SK-N-SH (cell line): ENCODE results near the gene CERCAM. TPM values are rescaled to one million over a fixed set of nuclear protein-coding genes. Genes with fewer than 3 reads are reported as not detected.

Source experiments
- CTCF ChIA-PET: fragments of 300-600, 350-600 bp; formaldehyde crosslinking; extraction: SDS; loops from one replicate; lab custom pipeline; 2021; lab: Yijun Ruan, JAX
- POLR2A ChIA-PET: fragments of 350-600 bp; sonication (Branson Sonifier 250); formaldehyde crosslinking; extraction: SDS; loops from one replicate; lab custom pipeline; 2020; ENCODE audit warnings: antibody characterized with exemption, inconsistent platforms; lab: Yijun Ruan, JAX
- DNase-seq: peaks from one replicate; pipeline ENCODE4 v3.0.0; 2012
- H2AFZ ChIP-seq: fragments of 200-600 bp; sonication (generic); 2 replicates; pipeline ENCODE4 v1.8.1; 2016; ENCODE audit warnings: antibody characterized with exemption, mild to moderate bottlenecking, low read depth
- H3F3A ChIP-seq: fragments of 200-600 bp; sonication (generic); replicated peaks from 2 replicates; pipeline ENCODE3; 2016; ENCODE audit warnings: antibody characterized with exemption, mild to moderate bottlenecking; ENCODE audit not compliant: insufficient read depth
- H3K27ac ChIP-seq, 2 experiments: fragments of 200-500 bp in 1 of 2; fragments of 200-600 bp in 1 of 2; sonication (Bioruptor generic) in 1 of 2; sonication (generic), shearing (Covaris generic) in 1 of 2; 2 replicates each; pipeline versions ENCODE4 v1.5.1 to v1.6.1; 2014 to 2016; ENCODE audit warnings: low read depth in 2 of 2, inconsistent platforms in 1 of 2, low read length in 1 of 2, mild to moderate bottlenecking in 1 of 2, mixed read lengths in 1 of 2
- H3K27me3 ChIP-seq: fragments of 200-600 bp; sonication (generic), shearing (Covaris generic); 2 replicates; pipeline ENCODE4 v1.6.1; 2016; ENCODE audit warnings: mixed run types; ENCODE audit not compliant: insufficient read depth
- H3K36me3 ChIP-seq, 2 experiments: fragments of 200-500 bp in 1 of 2; fragments of 200-600 bp in 1 of 2; sonication (Bioruptor generic) in 1 of 2; sonication (generic) in 1 of 2; replicated peaks in 1 of 2; 2 replicates each; pipeline versions ENCODE3 to v1.5.1; 2014 to 2016; ENCODE audit warnings: low read length in 1 of 2, mild to moderate bottlenecking in 1 of 2; ENCODE audit not compliant: insufficient read depth in 2 of 2, control insufficient read depth in 1 of 2
- H3K4me1 ChIP-seq, 2 experiments: fragments of 200-500 bp in 1 of 2; fragments of 200-600 bp in 1 of 2; sonication (Bioruptor generic) in 1 of 2; sonication (generic), shearing (Covaris generic) in 1 of 2; 2 replicates each; pipeline versions ENCODE4 v1.5.1 to v1.6.1; 2014 to 2016; ENCODE audit warnings: low read depth in 1 of 2, low read length in 1 of 2, mixed run types in 1 of 2; ENCODE audit not compliant: insufficient read depth in 2 of 2, control insufficient read depth in 1 of 2
- H3K4me2 ChIP-seq: fragments of 200-600 bp; sonication (generic), shearing (Covaris generic); 2 replicates; pipeline ENCODE4 v1.6.1; 2017; ENCODE audit warnings: mixed run types
- H3K4me3 ChIP-seq, 2 experiments: fragments of 200-500 bp in 1 of 2; fragments of 200-600 bp in 1 of 2; sonication (Bioruptor generic) in 1 of 2; sonication (generic), shearing (Covaris generic) in 1 of 2; 2 replicates each; pipeline versions ENCODE4 v1.5.1 to v1.8.1; 2014 to 2016; ENCODE audit warnings: low read depth in 2 of 2, inconsistent platforms in 1 of 2, low read length in 1 of 2, mild to moderate bottlenecking in 1 of 2, mixed read lengths in 1 of 2, moderate library complexity in 1 of 2
- H3K79me2 ChIP-seq: fragments of 200-600 bp; sonication (generic); 2 replicates; pipeline ENCODE4 v1.8.1; 2017; ENCODE audit warnings: mild to moderate bottlenecking; ENCODE audit not compliant: insufficient read depth
- H3K9ac ChIP-seq: fragments of 200-600 bp; sonication (generic); 2 replicates; pipeline ENCODE4 v1.6.1; 2017; ENCODE audit warnings: mixed run types
- H3K9me2 ChIP-seq: fragments of 200-600 bp; sonication (generic); 2 replicates; pipeline ENCODE4 v1.6.1; 2017; ENCODE audit warnings: mixed run types
- H3K9me3 ChIP-seq: fragments of 200-600 bp; sonication (generic); 2 replicates; pipeline ENCODE4 v1.6.1; 2017; ENCODE audit warnings: mixed run types, mild to moderate bottlenecking, moderate library complexity
- H4K20me1 ChIP-seq: fragments of 200-600 bp; sonication (generic); 2 replicates; pipeline ENCODE4 v1.6.1; 2017; ENCODE audit warnings: mild to moderate bottlenecking, mixed run types; ENCODE audit not compliant: insufficient read depth
- ELF1 ChIP-seq: IDR thresholded peaks from 2 replicates; pipeline ENCODE4 v1.4.0; 2012
- FOXJ3 ChIP-seq: sonication (generic); formaldehyde crosslinking; IDR thresholded peaks from 2 replicates; pipeline ENCODE4 v1.5.1; 2020; ENCODE audit warnings: mild to moderate bottlenecking, missing genetic modification reagents
- FOXM1 ChIP-seq: IDR thresholded peaks from 2 replicates; pipeline ENCODE4 v1.4.0; 2012; ENCODE audit warnings: low read depth, mild to moderate bottlenecking
- GABPA ChIP-seq: IDR thresholded peaks from 2 replicates; pipeline ENCODE4 v1.4.0; 2012; ENCODE audit warnings: low read depth, mild to moderate bottlenecking
- GATA2 ChIP-seq: sonication (generic); formaldehyde crosslinking; IDR thresholded peaks from 2 replicates; pipeline ENCODE4 v1.5.0; 2020; ENCODE audit warnings: mild to moderate bottlenecking, missing genetic modification reagents
- MAX ChIP-seq: IDR thresholded peaks from 2 replicates; pipeline ENCODE4 v1.4.0; 2012; ENCODE audit warnings: low read depth
- PBX3 ChIP-seq: IDR thresholded peaks from 2 replicates; pipeline ENCODE4; 2012
- RCOR1 ChIP-seq: fragments of 150-350 bp; IDR thresholded peaks from 2 replicates; pipeline ENCODE4 v1.6.1; 2017; ENCODE audit warnings: antibody characterized with exemption, low read length
- SMC3 ChIP-seq: IDR thresholded peaks from 2 replicates; pipeline ENCODE4 v1.6.1; 2012; ENCODE audit warnings: low read depth, low read length, improper control_type of control experiment
- TAF1 ChIP-seq: IDR thresholded peaks from 2 replicates; pipeline ENCODE4 v1.6.1; 2012; ENCODE audit warnings: low read depth, mild to moderate bottlenecking, low read length, moderate library complexity, borderline replicate concordance
- WGBS: methylation state at CpG from one replicate; pipeline ENCODE4 v1.1.6; 2017; ENCODE audit warnings: low lambda C conversion rate; 5-methylcytosine and 5-hydroxymethylcytosine counted together
- polyA plus RNA-seq, 3 experiments: library from polyadenylated mRNA; depleted of rRNA; stranded (reverse); fragments of >200 nt; gene quantifications; 2 replicates each; pipeline ENCODE4 v1.2.3, GENCODE V29; 2012
- TF ChIP-seq, protein P1 (sequence below): IDR thresholded peaks from 2 replicates; pipeline ENCODE4 v1.4.0; 2012; ENCODE audit warnings: low read depth, borderline replicate concordance
- TF ChIP-seq, protein P2 (sequence below): fragments of 150-350 bp; IDR thresholded peaks from 2 replicates; pipeline ENCODE4 v1.6.1; 2016; ENCODE audit warnings: mild to moderate bottlenecking, low read depth, low read length

CERCAM gene
- polyA plus RNA-seq, 1 of the 3 experiments (the other 2 are of a cell fraction): 131 TPM

GRCh38 chr9:128391956-128392301, 28.7 kb upstream of the CERCAM start (continued):
- TF ChIP-seq, protein P1, sequence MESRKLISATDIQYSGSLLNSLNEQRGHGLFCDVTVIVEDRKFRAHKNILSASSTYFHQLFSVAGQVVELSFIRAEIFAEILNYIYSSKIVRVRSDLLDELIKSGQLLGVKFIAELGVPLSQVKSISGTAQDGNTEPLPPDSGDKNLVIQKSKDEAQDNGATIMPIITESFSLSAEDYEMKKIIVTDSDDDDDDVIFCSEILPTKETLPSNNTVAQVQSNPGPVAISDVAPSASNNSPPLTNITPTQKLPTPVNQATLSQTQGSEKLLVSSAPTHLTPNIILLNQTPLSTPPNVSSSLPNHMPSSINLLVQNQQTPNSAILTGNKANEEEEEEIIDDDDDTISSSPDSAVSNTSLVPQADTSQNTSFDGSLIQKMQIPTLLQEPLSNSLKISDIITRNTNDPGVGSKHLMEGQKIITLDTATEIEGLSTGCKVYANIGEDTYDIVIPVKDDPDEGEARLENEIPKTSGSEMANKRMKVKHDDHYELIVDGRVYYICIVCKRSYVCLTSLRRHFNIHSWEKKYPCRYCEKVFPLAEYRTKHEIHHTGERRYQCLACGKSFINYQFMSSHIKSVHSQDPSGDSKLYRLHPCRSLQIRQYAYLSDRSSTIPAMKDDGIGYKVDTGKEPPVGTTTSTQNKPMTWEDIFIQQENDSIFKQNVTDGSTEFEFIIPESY: no peak
- no peak for TF ChIP-seq FOXJ3 (CRISPR knock-in tag)
- TF ChIP-seq, all 33 proteins: peak for 0

DNA sequence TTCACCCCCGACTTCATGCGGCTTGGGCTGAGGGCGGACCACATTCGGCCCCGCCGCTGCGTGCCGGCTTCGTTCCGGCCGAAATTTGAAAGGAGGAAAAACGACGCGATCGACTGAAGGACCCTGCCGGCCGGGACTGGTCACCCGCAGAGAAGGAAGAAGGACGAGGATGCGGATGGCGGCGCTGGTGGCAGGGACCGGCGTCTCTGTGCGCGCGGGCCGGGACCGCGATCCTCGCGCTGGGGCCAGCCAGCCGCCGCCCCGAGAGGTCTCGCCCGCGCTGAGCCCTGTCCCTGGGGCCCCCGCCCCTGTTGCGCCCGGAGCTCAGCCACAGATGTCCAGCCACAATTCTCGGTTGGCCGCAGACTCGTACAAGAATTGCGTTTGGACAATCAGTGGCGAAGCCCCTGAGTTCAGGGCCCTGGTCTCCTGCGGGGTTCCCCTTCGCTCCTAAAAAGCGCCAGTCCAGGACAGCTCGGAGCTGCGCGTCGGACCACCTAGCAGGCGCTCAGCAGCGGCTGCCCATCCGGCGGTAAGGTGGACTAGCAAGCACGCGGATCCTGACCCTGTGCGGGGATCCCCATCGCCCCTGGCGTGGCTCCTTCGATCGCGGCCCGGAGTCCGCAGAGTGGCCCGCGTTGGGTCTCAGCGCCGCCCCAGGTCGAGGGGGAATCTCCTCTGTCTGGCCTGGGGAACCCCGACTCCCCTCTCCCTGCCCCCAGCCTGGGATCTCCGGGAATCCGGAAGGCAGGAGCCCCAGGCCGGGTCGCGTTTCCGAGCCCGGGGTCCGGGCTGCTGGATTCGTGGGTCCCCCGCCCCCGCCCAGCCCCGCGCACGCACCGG, 28.1 kb upstream of the CERCAM start:
- no peaks in the 10 kb centered on the region for H3K4me1 ChIP-seq
- POLR2A ChIA-PET: no interaction called here
- no peaks in the 10 kb centered on the region for H3K79me2 ChIP-seq
- H3K9me2 ChIP-seq: no peaks in the 10 kb centered on the region
- no peak overlapping the region for H3K27ac ChIP-seq
- no peaks in the 10 kb centered on the region; the same call in 1 of the 2 replicates for H3K27me3 ChIP-seq
- H3K9me3 ChIP-seq: no peaks in the 10 kb centered on the region
- H3F3A ChIP-seq: peaks cover 3% of the 10 kb centered on the region
- H3K4me3 ChIP-seq: no peak overlapping the region
- peaks cover 5 to 50% of the 10 kb centered on the region in 2 experiments for H3K36me3 ChIP-seq
- DNase-seq: peak; percentile 35
- H2AFZ ChIP-seq: no peak overlapping the region
- WGBS: 97% methylated on average over 68 of the region's 88 CpGs
- no peaks in the 10 kb centered on the region for H4K20me1 ChIP-seq
- no peak overlapping the region for H3K9ac ChIP-seq
- no peak overlapping the region for H3K4me2 ChIP-seq
- CTCF ChIA-PET: interaction anchor here (1.2 kb wide), 2 partner anchors 28 to 46 kb away, joined by 4 read pairs; no protein-coding TSS in a partner anchor
- TF ChIP-seq SMC3 (no peak), GABPA (no peak)

DNA sequence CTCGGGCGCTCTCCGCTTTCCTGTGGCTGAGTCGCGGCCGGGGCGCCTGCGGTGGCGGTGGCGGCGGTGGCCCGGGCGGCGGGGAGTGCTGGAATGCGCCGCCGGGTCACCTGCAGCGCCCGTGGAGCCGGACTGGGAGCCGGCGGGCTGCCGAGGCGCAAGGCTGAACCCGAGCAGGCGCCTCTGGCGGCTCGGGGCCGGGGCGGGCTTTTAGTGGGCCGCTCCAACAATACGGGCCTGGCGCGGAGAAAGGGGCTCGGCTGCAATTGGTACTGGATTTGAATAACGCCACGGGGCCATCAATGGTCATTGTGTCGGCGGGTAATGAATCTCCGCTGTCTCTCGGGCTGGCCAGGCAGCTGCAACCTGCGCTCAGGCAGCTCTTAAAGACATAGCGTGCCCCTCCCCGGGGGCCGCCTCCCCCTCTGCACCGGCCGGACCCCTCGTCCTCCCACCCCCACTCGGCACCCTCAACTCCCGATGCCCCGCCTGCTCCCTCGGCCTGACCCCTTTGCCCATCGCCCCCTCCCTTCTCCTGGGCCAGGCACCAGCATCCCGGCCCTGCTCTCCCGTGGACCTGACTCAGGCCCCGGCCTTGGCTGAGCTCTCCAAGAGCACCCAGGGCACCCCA, 27.4 kb upstream of the CERCAM start:
- H3K4me3 ChIP-seq: no peak overlapping the region
- no peaks in the 10 kb centered on the region; the same call in 1 of the 2 replicates for H3K27me3 ChIP-seq
- no peaks in the 10 kb centered on the region for H3K9me2 ChIP-seq
- H3K79me2 ChIP-seq: no peaks in the 10 kb centered on the region
- TF ChIP-seq, protein P2, sequence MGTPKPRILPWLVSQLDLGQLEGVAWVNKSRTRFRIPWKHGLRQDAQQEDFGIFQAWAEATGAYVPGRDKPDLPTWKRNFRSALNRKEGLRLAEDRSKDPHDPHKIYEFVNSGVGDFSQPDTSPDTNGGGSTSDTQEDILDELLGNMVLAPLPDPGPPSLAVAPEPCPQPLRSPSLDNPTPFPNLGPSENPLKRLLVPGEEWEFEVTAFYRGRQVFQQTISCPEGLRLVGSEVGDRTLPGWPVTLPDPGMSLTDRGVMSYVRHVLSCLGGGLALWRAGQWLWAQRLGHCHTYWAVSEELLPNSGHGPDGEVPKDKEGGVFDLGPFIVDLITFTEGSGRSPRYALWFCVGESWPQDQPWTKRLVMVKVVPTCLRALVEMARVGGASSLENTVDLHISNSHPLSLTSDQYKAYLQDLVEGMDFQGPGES: no peak
- TF ChIP-seq TAF1 (no peak), RCOR1 (no peak), GATA2 (no peak), MAX (no peak), PBX3 (no peak), FOXM1 (no peak), ELF1 (no peak)
- TF ChIP-seq, protein P1: no peak
- POLR2A ChIA-PET: interaction anchor here (0.6 kb wide), 1 partner anchor 81 kb away, joined by 4 read pairs; no protein-coding TSS in a partner anchor
- no peak overlapping the region for H3K4me2 ChIP-seq
- CTCF ChIA-PET: interaction anchor here (0.9 to 1.2 kb wide), 4 partner anchors 12 to 46 kb away, joined by 3 to 5 read pairs (median 4); no protein-coding TSS in a partner anchor
- DNase-seq: peak; percentile 33
- H3K4me1 ChIP-seq: no peaks in the 10 kb centered on the region
- H3K36me3 ChIP-seq: peaks cover under 1 to 43% of the 10 kb centered on the region in 2 experiments
- H3K27ac ChIP-seq: no peak overlapping the region
- H3K9ac ChIP-seq: no peak overlapping the region
- peaks cover 4% of the 10 kb centered on the region for H3F3A ChIP-seq
- 95% methylated on average over 43 of the region's 56 CpGs for WGBS
- no peaks in the 10 kb centered on the region for H4K20me1 ChIP-seq
- no peaks in the 10 kb centered on the region for H3K9me3 ChIP-seq
- H2AFZ ChIP-seq: no peak overlapping the region
